ENCODE data around the gene HELZ.

DNA sequence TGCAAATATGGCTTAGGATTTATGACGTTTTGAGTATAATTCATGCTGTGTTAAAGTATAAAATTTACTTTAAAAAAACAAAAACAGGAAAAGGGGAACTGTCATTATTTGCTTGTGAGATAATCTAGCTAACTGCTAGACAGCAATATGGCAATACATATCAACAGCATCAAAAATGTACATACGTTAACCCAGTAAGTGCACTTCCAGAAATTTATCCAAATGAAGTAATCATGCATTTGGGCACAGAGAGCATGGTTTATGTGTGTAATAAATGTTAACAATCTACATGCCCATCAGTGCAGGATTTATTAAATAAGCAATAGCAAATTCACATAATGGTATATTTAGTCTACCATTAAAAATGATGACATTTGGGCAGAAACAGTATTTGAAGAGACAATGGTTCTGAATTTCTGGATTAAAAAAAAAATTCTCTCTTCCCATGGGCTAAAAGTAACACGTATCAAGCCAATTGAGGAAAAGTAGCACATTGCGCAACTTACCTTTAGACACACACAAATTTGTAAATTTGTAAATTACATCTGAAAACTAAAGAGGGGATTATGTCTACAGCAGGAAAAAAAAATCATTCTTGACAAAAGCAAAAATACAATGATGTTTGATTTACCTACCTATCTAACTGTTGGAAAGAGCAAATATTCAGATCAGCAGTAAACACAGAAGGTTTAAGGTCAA lies 120.4 kb downstream of the HELZ start:
- TF ChIP-seq, protein P1, sequence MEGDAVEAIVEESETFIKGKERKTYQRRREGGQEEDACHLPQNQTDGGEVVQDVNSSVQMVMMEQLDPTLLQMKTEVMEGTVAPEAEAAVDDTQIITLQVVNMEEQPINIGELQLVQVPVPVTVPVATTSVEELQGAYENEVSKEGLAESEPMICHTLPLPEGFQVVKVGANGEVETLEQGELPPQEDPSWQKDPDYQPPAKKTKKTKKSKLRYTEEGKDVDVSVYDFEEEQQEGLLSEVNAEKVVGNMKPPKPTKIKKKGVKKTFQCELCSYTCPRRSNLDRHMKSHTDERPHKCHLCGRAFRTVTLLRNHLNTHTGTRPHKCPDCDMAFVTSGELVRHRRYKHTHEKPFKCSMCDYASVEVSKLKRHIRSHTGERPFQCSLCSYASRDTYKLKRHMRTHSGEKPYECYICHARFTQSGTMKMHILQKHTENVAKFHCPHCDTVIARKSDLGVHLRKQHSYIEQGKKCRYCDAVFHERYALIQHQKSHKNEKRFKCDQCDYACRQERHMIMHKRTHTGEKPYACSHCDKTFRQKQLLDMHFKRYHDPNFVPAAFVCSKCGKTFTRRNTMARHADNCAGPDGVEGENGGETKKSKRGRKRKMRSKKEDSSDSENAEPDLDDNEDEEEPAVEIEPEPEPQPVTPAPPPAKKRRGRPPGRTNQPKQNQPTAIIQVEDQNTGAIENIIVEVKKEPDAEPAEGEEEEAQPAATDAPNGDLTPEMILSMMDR (IDR thresholded peaks at IDR 0.05) = no peak
- no peak for TF ChIP-seq POLR2A (IDR thresholded peaks at IDR 0.05)

All from lower leg skin (tissue), 3 donors.